NCI-H1436 treated with DMSO at 0.1 percent for 48 hours (cell line): ENCODE data around the gene CUL7.
"Not testable (repeated sequence)": the region's sequence is repeated elsewhere in the genome, so short reads cannot be mapped to it uniquely, and the experiment has no call there.

Experiments
- DNase-seq: peaks from one replicate; lab custom pipeline; 2025; lab: John Stamatoyannopoulos, UW

Gene CUL7

DNA sequence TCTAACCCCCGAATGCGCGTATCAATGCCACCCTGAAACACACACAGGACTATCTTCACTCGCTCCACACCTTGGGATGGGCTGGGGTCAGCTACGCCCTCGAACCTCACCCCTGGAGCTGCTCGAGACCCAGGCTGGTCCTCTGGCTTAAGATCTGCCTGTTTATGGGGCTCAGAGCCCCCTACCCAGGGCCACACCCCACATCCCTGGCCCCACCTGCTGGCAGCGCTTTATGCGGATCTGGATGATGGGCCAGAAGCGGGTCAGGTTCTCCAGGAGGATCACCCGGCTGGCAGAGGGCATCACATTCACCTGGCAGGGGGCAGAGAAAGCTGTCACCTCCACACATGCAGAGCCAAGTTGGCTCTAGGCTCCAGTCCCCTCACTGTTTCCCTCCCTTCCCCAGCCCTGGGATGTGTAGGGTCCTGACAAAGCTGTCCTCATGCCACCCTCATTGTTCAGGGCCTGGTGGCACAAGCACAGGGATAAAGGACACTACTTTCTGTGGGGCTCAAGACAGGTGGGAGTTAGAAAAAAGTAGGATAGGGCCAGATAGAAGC lies 8.2 kb downstream of the CUL7 start:
- DNase-seq: no peak

DNA sequence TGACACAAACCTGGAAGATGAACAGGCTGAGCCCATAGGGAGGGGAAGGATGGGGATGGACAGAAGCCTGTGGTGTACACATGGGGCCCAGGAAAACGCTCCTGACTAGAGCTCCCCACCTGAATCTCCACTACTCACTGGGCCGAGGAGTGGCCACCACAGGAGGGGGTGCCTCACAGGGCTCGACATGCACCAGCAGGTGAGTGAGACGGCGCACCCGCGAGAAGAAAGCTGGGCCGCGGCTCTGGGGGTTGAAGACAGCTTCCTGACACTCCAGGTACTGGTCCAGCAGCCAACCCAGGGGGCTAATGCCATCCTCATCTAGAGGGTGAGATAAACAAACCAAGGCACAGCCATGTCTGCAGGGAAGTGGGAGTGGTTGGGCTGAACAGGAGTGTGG lies 10.3 kb downstream of the CUL7 start:
- DNase-seq: no peak

DNA sequence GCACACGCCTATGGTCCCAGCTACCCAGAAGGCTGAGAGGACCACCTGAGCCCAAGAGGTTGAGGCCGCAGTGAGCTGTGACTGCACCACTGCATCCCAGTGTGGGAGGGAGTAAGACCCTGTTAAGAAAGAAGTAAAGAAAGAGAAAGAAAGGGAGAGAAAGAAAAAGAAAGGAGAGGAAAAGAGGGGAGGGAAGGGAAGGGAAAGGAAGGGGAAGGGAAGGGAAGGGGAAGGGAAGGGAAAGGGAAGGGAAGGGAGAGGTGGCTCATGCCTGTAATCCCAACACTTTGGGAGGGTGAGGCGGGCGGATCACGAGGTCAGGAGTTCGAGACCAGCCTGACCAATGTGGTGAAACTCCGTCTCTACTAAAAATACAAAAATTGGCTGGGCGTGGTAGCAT lies 12.2 kb downstream of the CUL7 start:
- DNase-seq: not testable (repeated sequence)

DNA sequence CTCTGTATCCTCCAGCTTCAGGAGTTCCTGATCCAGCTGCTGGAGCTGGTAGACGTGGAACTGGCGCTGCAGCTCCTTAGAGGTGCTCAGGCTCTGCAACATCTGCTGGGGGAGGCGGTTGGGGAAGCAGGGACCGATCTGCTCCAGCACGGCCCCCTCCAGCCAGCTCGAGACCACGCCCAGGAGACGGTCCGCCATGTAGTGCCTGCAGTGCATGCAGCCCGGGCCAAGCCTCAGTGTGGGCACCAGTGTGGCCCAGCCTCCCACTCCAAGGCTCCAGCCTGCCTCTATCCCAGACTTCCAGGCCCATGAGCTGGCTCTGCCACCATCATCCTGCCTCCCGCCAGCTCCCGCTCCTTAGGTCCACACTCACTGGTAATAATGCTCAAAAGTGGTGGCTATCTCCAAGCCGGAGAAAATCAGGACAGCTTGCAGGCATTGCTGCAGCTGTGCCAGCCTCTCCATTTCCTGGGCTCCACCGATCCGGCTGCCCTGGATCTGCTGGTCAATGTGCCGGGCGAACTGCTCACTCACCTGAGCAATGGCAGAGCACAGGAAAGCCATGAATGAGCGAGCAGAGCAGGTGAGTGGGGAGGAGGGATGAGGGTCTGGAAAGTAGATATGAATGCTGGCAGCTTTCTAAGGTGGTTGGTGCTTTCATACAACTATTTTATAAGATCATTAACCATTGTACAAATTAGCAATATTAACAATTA lies 13.0 kb downstream of the CUL7 start:
- DNase-seq: no peak

DNA sequence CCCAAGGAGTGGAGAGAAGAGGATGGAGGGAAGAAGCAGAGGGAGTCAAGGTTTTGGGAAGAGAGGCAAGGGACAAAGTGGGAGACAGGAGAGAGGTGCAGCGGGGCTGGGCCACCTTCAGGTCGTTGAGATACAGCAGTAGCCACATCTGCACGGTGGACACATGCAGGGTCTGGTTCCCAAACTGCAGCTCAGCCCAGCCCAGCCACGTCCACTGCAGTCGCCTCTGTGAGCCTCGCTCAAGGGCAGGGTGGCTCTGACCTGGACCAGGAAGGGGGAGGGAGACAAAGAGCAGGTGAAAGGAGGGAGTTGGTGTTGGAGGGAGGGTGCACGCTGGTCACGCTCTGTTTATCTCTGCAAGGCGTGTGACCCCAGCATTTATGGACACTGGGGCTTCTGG lies 14.9 kb downstream of the CUL7 start:
- no peak for DNase-seq

DNA sequence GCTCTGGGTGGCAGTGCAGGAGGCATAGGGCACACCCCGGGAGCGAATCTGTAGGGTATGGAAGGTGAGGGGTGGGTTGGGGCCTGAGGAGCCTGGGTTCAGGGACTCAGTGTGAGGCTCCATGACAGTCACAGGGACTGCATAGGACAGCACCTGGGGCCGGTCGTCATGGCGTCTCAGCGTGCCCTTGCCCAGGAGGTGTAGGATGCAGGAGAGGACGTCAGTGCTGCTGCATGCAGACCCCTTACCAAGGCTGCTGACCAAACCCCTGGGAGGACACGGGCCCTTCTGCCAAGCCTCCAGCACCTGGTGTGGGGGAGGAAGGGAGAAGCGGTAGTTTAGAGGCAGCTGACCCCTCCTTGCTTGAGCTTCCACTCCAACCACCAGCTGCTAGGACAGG lies 15.9 kb downstream of the CUL7 start:
- no peak for DNase-seq

DNA sequence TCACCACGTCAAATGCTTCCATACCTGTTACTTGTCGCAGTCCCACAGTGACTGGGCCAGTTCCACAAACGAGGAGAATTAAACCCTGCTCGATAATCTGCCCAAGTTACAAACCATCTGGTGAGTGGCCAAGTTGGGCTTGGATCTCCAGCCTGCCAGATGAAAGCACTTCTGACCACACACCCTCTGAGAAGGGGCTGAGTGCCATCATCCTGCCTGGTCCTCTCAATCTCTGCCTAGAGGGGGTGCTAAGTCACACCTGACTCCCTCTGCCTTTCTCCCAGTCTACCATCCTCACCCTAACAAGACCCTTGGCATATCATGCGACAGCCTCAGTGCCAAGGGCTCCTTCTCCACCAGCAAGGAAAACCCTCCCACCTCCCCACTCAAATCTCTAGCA lies 16.5 kb downstream of the CUL7 start:
- no peak for DNase-seq

DNA sequence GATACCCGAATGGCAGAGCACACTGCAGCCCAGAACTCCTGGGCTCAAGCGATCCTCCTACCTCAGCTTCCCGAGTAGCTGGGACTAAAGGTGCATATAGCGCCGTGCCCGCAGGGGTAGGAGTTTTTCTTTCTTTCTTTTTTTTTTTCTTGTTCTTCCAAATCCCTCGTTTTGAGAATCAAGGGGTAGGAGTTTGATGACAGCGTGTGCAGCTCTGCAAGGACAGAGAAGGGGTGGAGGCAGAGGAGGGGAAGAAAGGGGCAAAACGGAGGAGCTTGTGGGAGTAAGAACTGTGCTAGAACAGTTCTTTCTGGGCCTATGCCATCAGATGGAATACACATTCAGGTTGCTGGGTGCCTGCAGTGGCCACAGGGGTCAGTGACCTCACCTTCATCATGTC lies 16.9 kb downstream of the CUL7 start:
- no peak for DNase-seq

DNA sequence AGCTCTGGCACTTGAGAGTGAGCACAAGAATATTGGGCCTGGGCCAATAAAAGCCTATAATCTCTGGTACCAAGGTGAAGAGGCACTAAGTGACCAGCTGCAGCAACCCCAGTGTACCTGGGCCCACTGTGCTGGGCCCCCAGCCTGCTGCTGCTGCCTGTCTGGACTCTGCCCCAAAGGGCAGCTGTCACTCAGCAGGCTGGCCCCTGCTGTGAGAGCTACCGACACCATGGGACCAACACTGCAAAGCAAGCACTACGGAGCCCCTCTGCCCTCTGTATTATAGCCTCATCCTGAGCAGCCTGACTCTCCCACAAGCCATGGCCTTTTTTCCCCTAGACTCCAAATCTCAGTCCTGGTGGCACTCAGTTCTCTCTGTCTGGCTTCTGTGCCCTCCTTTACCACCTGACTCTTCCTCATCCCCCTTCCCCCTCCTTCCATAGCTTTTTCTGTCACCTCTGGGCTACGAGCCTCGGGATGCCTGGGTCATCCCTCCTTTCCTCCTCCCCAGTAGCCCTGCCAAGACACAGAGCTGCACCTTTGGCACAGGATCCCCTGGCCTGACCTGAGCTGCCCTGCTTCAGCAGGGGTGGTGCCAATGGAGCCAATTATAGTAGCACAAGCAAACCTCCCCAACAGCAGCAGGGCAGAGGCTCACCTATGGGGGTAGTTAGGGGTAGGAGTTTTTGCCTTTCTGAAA lies 18.0 kb downstream of the CUL7 start:
- DNase-seq: no peak

DNA sequence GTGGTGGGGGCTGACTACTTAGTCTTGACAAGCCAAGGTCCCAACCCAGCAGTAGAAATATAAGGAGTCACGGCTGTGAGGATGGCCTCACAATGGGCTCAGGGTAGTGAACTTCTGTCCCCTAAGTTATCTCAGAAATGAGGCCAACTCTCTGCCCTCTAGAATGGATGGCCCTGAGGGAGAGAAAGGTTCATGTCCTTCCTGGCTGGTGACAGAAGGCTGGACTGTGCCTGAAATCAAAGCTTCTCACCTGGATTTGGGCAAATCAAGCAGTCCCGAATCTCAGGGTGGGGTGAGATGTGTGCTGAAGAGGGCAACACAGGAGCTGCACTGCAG lies 19.5 kb downstream of the CUL7 start:
- DNase-seq: no peak

DNA sequence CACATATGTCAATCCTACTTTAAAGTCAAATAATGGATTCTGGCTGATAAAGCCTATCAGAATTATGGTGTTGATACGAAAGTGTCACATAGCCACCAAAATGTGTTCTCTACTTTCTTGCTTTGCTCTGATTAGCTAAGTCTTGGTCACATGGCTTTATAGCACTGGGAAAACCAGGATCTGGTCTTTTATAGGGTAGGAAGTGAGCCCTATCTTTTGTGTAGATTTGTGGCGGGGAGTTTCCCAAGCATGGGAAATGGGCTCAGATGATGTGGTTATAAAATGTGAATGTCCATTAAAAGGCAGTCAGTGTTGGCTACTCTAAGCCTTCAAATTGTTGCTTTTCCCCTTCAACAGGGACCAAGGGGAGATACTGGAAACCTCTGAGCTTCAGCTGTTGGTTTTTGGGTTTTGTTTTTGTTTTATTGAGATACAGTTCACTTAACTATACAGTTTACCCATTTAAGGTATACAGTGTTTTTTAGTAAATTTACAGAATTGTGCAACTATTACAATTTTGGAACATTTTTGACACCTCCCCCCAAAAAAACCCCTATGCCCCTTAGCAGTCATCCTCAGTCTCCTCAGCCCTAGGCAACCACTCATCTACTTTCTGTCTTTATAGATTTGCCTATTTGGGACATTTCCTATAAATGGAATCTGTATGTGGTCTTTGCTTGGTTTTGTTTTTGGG lies 20.0 kb downstream of the CUL7 start:
- DNase-seq: no peak

DNA sequence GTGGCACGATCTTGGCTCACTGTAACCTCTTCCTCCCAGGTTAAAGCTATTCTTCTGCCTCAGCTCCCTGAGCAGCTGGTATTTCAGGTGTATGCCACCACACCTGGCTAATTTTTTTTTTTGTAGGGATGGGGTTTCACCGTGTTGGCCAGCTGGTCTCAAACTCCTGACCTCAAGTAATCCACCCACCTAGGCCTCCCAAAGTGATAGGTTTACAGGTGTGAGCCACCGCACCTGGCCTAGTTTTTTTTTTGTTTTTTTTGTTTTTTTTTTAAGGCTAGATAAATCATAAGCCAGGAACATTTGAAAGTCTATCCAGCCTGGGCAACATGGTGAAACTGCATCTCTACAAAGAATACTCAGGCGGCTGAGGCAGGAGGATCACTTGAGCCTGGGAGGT lies 21.3 kb downstream of the CUL7 start:
- DNase-seq: no peak

DNA sequence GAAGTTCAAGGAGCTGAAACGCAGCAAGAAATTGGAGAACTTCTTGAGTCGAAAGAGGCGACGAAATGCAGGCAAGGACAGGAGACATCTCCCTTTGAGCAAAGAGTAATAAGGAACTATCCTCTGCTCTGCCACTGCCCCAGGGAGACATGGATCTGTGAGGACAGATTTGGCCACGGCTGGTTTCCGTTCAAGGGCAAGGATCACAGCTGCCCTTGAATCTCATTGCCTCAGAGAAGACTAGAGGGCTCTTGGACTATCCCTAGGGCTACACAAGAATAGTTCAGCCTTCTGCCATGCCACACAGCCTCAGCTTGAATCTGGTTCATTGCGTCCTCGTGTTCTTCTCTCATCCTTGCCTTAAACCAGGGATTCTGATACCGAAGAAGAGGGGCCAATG lies 24.5 kb downstream of the CUL7 start:
- DNase-seq: no peak

DNA sequence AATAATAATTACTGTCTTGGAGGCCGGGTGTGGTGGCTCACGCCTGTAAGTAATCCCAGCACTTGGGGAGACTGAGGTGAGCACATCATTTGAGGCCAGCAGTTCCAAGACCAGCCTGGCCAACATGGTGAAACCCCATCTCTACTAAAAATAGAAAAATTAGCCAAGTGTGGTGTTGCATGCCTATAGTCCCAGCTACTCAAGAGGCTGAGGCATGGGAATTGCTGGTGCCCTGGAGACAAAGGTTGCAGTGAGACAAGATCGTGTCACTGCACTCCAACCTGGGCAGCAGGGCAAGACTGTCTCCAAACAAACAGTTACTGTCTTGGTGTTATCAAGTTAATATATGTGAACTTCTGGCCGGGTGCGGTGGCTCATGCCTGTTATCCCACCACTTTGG lies 27.3 kb downstream of the CUL7 start:
- no peak for DNase-seq

DNA sequence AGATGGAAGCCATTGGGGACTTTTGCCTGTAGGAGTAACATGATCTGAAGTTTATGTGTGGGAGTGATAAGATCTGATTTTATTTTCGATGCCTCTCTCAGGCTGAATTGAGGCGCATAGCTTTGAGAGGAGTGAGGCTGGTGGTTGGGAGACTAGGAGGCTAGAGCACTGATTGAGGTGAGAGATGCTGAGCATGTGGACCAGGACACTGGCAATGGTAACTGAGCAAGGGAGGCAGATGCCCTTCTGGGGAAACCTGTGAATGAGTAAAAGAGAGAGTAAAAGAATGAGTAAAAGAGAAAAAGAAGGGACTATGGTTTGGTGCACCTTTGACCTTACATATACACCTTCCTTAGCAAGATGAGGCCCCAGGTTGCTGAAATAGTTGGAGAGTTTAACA lies 29.2 kb downstream of the CUL7 start:
- no peak for DNase-seq

DNA sequence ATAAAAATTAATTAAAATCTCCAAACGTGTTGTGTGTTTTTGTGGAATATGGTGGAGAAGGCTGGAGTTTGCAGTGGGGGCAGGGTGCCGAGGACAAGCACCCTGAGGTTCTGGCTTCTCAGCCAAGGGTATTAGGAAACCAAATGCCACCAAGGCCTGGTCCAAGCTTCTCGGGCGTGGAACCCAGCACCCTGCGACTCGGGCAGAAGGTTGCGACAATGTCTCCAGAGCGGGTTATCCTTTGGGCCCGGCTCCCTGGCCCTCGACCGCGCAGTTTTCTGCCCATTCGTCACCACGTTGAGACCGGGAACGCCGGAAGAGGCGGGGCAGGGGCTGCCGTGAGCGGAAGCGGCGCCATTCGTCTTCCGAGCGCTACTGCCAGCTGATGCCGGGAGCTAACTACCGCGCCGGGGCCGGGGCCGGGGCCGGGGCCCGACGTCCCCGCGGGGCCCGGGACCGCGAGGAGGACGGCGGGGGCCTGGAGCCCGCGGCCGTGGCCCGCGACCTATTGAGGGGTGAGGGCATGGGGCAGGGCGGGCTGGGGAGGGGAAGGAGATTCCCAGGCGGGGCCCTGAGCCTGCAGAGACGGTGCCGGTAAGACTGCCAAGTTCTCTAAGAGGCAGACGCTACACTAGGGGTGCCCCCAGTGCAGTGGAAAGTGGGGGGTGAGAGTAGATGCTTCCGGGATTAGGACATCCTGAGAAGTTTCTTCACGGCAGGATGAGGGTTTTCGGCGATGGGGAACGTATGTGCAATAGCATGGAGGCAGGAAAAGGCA lies 32.2 kb downstream of the CUL7 start, which contains the start of gene RRP36:
TSS of gene RRP36 (plus strand) at position 354 of the 778 bp plus-strand sequence. CDS start at position 386, 32 bp downstream.
- no peak for DNase-seq

DNA sequence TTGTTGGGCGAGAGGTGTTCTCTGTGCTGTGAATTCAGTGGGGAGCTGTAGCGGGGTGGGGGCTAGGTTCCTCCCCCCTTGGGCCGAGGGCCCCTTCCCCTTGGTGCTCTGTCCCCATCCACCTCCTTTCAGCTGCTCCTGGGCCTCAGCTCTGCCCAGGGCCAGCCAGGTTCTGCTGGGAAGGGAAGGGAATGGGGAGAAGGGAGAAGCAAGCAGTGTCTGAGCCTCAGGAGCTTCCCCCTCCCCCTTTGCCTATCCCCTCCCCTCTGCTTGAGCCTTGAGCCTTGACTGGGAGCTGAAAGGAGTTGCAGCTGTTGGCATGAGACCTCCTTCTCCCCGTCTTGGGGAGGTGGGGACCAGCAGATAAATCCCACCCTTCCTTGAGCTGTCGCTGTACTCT lies 32.8 kb downstream of the CUL7 start:
- no peak for DNase-seq

DNA sequence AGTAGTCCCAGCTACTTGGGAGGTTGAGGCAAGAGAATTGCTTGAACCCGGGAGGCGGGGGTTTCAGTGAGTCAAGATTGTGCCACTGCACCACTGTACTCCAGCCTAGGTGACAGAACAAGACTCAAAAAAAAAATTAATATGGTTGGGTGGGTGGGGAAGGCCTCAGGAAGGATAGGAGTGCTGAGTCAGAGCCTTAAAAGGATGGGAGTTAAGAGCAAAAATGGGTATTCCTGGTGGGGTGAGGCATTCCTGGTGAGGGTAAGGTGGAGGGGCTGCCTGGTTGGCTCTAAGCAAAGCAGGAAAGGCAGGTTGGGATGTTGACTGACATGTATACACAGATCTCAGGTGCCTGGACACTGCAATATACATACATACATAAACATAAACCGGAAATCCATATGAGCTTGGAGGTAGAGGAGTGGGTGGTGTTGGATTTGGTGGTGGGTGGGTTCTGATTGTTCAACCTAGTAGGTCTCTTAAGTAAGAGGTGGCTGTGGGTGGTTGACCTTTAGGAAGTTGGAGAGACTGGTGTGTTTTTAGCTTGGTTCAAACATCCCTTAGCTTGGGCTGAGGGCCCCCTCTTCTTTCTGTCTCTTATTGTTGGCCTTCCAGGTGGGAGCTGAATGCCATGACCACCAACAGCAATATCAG lies 33.5 kb downstream of the CUL7 start:
- no peak for DNase-seq

DNA sequence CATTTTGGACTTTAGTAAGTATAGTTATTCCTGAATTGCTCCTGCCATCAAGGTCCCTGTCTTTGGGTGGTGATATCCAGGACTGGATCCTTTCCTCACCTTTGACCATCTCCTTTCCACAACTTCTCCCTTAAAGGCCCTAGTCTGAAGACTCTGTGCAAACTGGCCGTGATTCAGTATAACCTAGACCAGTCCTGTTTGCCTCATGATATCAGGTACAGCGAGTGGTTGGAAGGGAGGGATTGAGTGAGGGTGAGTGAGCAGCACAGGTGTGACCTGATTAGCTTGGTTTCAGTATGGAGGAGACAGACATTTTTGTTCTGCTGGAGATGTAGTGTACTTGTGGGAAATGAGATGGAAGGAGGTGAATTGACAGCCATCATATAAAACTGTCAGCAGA lies 34.5 kb downstream of the CUL7 start:
- DNase-seq: no peak

DNA sequence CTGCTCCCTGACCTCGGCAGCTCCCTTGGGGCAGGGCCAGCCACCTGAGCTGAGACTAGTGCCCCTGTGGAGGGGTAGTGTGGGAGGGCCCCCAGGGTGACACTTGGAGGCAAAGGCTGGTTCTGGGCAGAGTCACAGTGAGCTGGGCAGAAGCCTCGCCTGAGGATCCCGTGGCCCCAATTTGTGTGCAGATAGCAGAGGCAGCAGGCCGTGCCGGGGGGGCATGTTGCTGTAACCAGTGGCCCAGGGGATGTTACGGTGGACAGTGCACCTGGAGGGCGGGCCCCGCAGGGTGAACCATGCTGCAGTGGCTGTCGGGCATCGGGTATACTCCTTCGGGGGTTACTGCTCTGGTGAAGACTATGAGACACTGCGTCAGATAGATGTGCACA lies 36.7 kb downstream of the CUL7 start:
- no peak for DNase-seq

DNA sequence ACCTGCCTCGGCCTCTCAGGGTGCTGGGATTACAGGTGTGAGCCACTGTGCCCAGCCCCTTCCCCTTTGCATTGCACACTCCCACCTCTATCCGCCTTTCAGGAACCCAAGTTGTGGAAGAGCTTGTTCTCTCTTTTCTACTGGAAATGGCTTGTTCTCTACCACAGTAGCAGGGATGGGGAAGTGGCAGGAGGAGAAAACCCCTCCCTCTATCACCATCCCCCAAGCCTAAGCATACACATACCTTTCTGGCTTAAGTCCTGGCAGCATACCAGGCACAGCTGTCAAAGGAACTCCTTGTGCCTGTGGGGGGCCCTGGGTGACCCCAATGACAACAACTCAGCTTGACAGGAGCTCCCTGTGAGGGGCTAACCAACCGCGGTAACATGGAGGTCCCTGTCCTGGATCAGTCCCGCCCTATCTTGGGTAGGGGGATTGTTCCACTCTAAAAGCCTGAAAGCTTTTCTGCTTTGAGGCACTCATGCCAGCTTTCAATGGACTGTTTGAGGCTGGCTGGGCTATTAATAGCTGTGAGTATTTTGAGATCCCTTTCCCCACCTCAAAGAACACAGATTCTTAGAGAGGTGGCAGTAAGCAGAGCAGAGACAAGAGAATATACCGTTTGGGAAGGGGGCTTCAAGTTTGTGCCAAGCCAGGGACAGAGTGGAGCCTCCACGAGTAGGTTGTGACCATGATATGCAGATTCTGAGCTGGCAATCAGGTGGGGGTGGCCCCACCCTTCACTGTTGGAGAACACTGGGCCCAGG lies 37.3 kb downstream of the CUL7 start:
- DNase-seq: no peak
